ENCODE measurements around the gene TRPM2. TPM values are rescaled to one million over a fixed set of nuclear protein-coding genes. Genes with fewer than 3 reads are reported as not detected.

Gene TRPM2
- total and polyA plus RNA-seq, 10 of the 15 experiments (the other 5 are each of a cell fraction or from before 2014, with no cell fraction given) = 0.03 to 9.1 (median 2.6) TPM

GRCh38 chr21:44365251-44365966 lies 12.0 kb downstream of the TRPM2 start:
- RAD21 ChIA-PET (ENCODE audit: unreplicated experiment) = no interaction called here
- in situ Hi-C loops (cut with MboI) = no loop called here
- no peaks in the 10 kb centered on the region for H3K79me2 ChIP-seq (ENCODE audit: control insufficient read depth, insufficient read depth, low read length)
- no peaks in the 10 kb centered on the region for H3K27me3 ChIP-seq (replicated peaks in 1 of 2; ENCODE audit: control insufficient read depth in 2 of 2, insufficient read depth in 2 of 2, low read length in 1 of 2)
- DNase-seq (ENCODE audit: low read depth, low spot score) = no peak
- ATAC-seq = no peak
- H3K36me3 ChIP-seq (ENCODE audit: control insufficient read depth in 2 of 2, insufficient read depth in 2 of 2, low read length in 1 of 2) = no peaks in the 10 kb centered on the region
- no TSS peak for BruUV-seq (replicated peaks)
- H2AFZ ChIP-seq (ENCODE audit: control insufficient read depth, low read depth, low read length) = no peak overlapping the region
- H3K9me3 ChIP-seq (replicated peaks; ENCODE audit: control insufficient read depth, insufficient read depth, low read length) = no peaks in the 10 kb centered on the region; the same call in 2 of the 3 replicates
- H3K27ac ChIP-seq (ENCODE audit: control insufficient read depth, insufficient read depth) = no peak overlapping the region
- H4K20me1 ChIP-seq (ENCODE audit: control insufficient read depth, insufficient read depth) = no peaks in the 10 kb centered on the region
- H3K4me3 ChIP-seq = no peak overlapping the region
- intact Hi-C loops (cut with micrococcal nuclease; ENCODE audit: unreplicated experiment) = no loop called here
- H3K9ac ChIP-seq (ENCODE audit: control insufficient read depth, insufficient read depth, low read length) = no peak overlapping the region
- FAIRE-seq = no peak
- CTCF ChIA-PET = no interaction called here
- 70% methylated on average over 18 of the region's 18 CpGs for WGBS (ENCODE audit: insufficient coverage, insufficient replicate concordance, low lambda C conversion rate, missing lambda C conversion rate)
- H3K4me2 ChIP-seq (ENCODE audit: control insufficient read depth, insufficient read depth) = no peak overlapping the region
- SMC1A ChIA-PET (ENCODE audit: uncharacterized antibody, unreplicated experiment) = no interaction called here
- POLR2A ChIA-PET = no interaction called here
- no peaks in the 10 kb centered on the region for H3K4me1 ChIP-seq (ENCODE audit: control insufficient read depth, insufficient read depth, low read length)
- TF ChIP-seq CBX5 (IDR thresholded peaks at IDR 0.05; ENCODE audit: low read depth) (no peak), NFYA (IDR thresholded peaks at IDR 0.05; ENCODE audit: borderline replicate concordance, low read depth, low read length) (no peak), RFX5 (IDR thresholded peaks at IDR 0.05; ENCODE audit: low read depth, low read length) (no peak), PAX5 (IDR thresholded peaks at IDR 0.05; ENCODE audit: borderline replicate concordance, low read depth, low read length) (no peak), ZBED1 (IDR thresholded peaks at IDR 0.05; ENCODE audit: borderline replicate concordance) (no peak), CEBPZ (IDR thresholded peaks at IDR 0.05; ENCODE audit: low read depth, low read length) (no peak), TAF1 (IDR thresholded peaks at IDR 0.05; ENCODE audit: borderline replicate concordance, low read depth, low read length) (no peak), RUNX3 (IDR thresholded peaks at IDR 0.05; ENCODE audit: low read length) (no peak), E2F4 (IDR thresholded peaks at IDR 0.05; ENCODE audit: low read depth, low read length) (no peak), ASH2L (IDR thresholded peaks at IDR 0.05; ENCODE audit: borderline replicate concordance, low read depth) (no peak), E2F8 (IDR thresholded peaks at IDR 0.05; ENCODE audit: low read depth, partially characterized antibody) (no peak), SUPT20H (IDR thresholded peaks at IDR 0.05; ENCODE audit: borderline replicate concordance, control insufficient read depth, low read depth, low read length) (no peak), SREBF1 (IDR thresholded peaks at IDR 0.05; ENCODE audit: low read length) (no peak), LARP7 (IDR thresholded peaks at IDR 0.05) (no peak), GABPA (IDR thresholded peaks at IDR 0.05; ENCODE audit: low read depth) (no peak)
